IMR-90 (cell line): ENCODE measurements around the gene KBTBD4.

ENCODE experiments used
- CTCF ChIP-seq: conservative IDR thresholded peaks from 2 replicates; pipeline ENCODE4 v1.5.1; 2012; ENCODE audit warnings: mild to moderate bottlenecking, low read depth, low read length, improper control_type of control experiment
- ELK1 ChIP-seq: fragments of 150-350 bp; IDR thresholded peaks from 2 replicates; pipeline ENCODE4 v1.6.1; 2016; ENCODE audit warnings: low read depth, mild to moderate bottlenecking, low read length, moderate library complexity, borderline replicate concordance
- MAZ ChIP-seq: IDR thresholded peaks from 2 replicates; pipeline ENCODE4 v1.6.1; 2012; ENCODE audit warnings: low read depth, mild to moderate bottlenecking, low read length, improper control_type of control experiment, moderate library complexity, borderline replicate concordance
- POLR2A ChIP-seq: IDR thresholded peaks from 2 replicates; pipeline ENCODE4 v1.6.1; 2012; ENCODE audit warnings: mild to moderate bottlenecking, low read depth, low read length

- TF ChIP-seq CTCF, result no peak
- TF ChIP-seq MAZ, result no peak
- TF ChIP-seq ELK1, result no peak
- TF ChIP-seq POLR2A, result no peak
Observed at GRCh38 chr11:47564933-47565339, 13.8 kb downstream of the KBTBD4 start.
